Measurements from ENCODE around the gene IGF2.

IGF2 gene

DNA sequence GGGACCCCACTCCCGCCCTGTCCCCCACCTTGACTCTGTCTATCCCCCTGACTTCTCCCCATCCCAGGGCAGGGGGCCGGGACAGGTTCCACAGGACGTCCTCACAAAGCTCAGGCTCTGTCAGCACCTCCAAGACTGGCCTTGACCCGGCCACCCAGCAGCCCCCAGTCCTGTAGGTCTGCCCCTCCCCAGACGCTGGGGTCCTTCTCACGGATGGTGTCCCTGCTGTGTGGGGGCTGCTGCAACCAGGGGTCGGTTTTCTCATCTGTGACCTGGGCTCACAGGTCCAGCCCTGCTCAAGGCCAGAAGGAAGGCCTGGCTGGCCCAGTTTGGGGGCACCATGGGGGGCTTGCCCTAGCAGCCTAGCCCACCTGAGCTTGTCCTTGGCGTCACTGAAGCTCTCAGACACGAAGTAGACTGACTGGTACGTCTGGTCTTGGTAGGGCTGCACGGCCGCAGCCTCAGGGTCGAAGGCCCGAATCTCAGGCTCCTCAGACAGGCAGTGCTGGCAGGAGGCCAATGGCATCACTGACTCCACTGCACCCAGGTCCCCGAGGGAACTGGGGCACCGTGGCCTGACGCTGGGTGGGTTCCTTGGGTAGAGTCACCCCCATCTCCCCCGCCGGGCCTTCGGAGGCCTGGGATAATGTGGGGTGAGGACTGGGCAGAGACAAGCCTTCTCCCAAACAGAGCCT, 25.8 kb upstream of the IGF2 start:
- no peak overlapping the region for H3K4me3 ChIP-seq (ENCODE audit: low read depth, low read length)
- in situ Hi-C loops (cut with HindIII; ENCODE audit: low pct_ligation_motif_present, low sequenced_read_pairs) = no loop called here
- TF ChIP-seq CTCF (IDR thresholded peaks at IDR 0.05; ENCODE audit: low read depth, low read length, missing control alignments) = no peak
- no peak overlapping the region for H3K27ac ChIP-seq
- no peak for DNase-seq
- H3K36me3 ChIP-seq (replicated peaks) = no peaks in the 10 kb centered on the region
- H3K27me3 ChIP-seq (replicated peaks) = peaks cover 8% of the 10 kb centered on the region

GRCh38 chr11:2164081-2164480, 24.9 kb upstream of the IGF2 start:
- H3K27ac ChIP-seq = no peak overlapping the region
- no peak for DNase-seq
- peaks cover 9% of the 10 kb centered on the region for H3K27me3 ChIP-seq (replicated peaks)
- H3K4me3 ChIP-seq (ENCODE audit: low read depth, low read length) = no peak overlapping the region
- no peak for TF ChIP-seq CTCF (IDR thresholded peaks at IDR 0.05; ENCODE audit: low read depth, low read length, missing control alignments)
- H3K36me3 ChIP-seq (replicated peaks) = no peaks in the 10 kb centered on the region
- in situ Hi-C loops (cut with HindIII; ENCODE audit: low pct_ligation_motif_present, low sequenced_read_pairs) = no loop called here

GRCh38 chr11:2163428-2163978, 24.3 kb upstream of the IGF2 start:
- DNase-seq = no peak
- Histone ChIP-seq H3K36me3 (replicated peaks) (no peaks in the 10 kb centered on the region), H3K27me3 (replicated peaks) (peaks cover 9% of the 10 kb centered on the region), H3K4me3 (ENCODE audit: low read depth, low read length) (no peak overlapping the region), H3K27ac (no peak overlapping the region)
- in situ Hi-C loops (cut with HindIII; ENCODE audit: low pct_ligation_motif_present, low sequenced_read_pairs) = no loop called here
- no peak for TF ChIP-seq CTCF (IDR thresholded peaks at IDR 0.05; ENCODE audit: low read depth, low read length, missing control alignments)

- in situ Hi-C loops (cut with HindIII; ENCODE audit: low pct_ligation_motif_present, low sequenced_read_pairs) = no loop called here
- Histone ChIP-seq H3K36me3 (replicated peaks) (no peaks in the 10 kb centered on the region), H3K4me3 (ENCODE audit: low read depth, low read length) (no peak within 1 kb of the TSS), H3K27me3 (replicated peaks) (peaks cover 1% of the 10 kb centered on the region), H3K27ac (no peak within 1 kb of the TSS)
- TF ChIP-seq CTCF (IDR thresholded peaks at IDR 0.05; ENCODE audit: low read depth, low read length, missing control alignments) = no peak
- no peak for DNase-seq
Measured at GRCh38 chr11:2160736-2161259, 21.6 kb upstream of the IGF2 start, which contains the start of gene INS. Gene INS, minus strand, starts transcription at chr11:2161209. Its CDS starts 238 bp downstream, at chr11:2160971.

- no peak for TF ChIP-seq CTCF (IDR thresholded peaks at IDR 0.05; ENCODE audit: low read depth, low read length, missing control alignments)
- no peak for DNase-seq
- no peak overlapping the region for H3K4me3 ChIP-seq (ENCODE audit: low read depth, low read length)
- H3K27ac ChIP-seq = no peak overlapping the region
- in situ Hi-C loops (cut with HindIII; ENCODE audit: low pct_ligation_motif_present, low sequenced_read_pairs) = no loop called here
- H3K36me3 ChIP-seq (replicated peaks) = no peaks in the 10 kb centered on the region
- H3K27me3 ChIP-seq (replicated peaks) = peaks cover 1% of the 10 kb centered on the region
Measured at GRCh38 chr11:2159536-2160413, 20.6 kb upstream of the IGF2 start.
